Stimulated activated CD4-positive, alpha-beta T cell treated with anti-CD3 and anti-CD28 coated beads, TNF-alpha, amount 100 ng/mL, for 1 hour (primary cell): ENCODE data around the gene FITM1.
A peak's percentile ranks its signal among the peaks of the same experiment; 100 is the strongest.

Experiments used
- DNase-seq, 3 donors: peaks; one replicate each; pipeline ENCODE4 v3.0.0-alpha.2; 2020; ENCODE audit warnings: low read depth in 3 of 3, low spot score in 1 of 3

FITM1 gene

GRCh38 chr14:24119691-24120090, 10.8 kb upstream of the FITM1 start:
- no peak for DNase-seq

DNA sequence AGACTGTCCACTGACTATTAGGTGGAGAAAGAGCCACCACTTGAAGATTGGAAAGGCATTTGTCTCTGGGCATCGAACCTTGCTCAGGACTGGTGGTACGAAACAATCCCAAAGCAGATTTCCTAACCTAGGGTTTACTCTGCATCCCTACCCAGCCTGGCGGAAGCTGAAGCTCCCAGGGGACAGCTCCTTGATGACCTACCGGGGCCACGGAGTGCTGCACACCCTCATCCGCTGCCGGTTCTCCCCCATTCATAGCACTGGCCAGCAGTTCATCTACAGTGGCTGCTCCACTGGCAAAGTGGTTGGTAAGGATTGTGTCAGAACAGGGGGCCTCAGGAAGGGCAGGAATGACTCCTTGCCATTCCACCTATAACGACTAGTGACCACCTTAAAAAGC, 9.2 kb upstream of the FITM1 start:
- no peak for DNase-seq

DNA sequence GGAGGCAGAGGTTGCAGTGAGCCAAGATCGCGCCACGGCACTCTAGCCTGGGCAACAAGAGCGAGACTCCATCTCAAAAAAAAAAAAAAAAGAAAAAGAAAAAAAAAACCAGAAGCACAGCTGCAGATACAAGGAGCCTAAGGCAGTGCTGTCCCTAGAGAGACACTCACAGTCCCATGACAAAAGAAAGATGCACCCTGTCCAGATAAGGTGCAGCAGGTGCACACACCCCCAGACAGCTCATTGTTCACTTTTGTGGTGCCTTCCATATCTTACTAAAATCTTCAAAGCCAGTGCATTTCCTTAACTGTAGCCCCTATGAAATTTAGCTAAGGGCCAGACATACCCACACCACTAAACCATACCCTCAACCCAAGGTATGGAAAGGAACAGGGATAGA, 8.0 kb upstream of the FITM1 start:
- DNase-seq, result no peak

- DNase-seq, result no peak
Measured at GRCh38 chr14:24122898-24123297, 7.6 kb upstream of the FITM1 start.

GRCh38 chr14:24123424-24124417, 6.7 kb upstream of the FITM1 start:
- DNase-seq, result no peak

DNA sequence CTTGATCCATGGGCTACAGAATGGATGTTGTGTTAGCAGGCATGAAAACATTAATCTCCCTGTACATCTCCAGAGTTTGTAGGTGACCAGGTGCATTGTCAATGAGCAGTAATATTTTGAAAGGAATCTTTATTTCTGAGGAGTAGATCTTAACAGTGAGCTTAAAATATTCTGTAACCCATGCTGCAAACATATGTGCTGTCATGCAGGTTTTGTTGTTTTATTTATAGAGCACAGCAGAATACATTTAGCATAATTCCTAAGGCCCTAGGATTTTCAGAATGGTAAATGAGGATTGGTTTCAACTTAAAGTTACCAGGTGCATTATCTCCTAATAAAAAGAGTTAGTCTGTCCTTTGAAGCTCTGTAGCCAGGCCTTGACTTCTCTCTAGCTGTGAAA, 3.5 kb upstream of the FITM1 start:
- DNase-seq, result no peak

GRCh38 chr14:24127673-24128072, 2.8 kb upstream of the FITM1 start:
- no peak for DNase-seq

DNA sequence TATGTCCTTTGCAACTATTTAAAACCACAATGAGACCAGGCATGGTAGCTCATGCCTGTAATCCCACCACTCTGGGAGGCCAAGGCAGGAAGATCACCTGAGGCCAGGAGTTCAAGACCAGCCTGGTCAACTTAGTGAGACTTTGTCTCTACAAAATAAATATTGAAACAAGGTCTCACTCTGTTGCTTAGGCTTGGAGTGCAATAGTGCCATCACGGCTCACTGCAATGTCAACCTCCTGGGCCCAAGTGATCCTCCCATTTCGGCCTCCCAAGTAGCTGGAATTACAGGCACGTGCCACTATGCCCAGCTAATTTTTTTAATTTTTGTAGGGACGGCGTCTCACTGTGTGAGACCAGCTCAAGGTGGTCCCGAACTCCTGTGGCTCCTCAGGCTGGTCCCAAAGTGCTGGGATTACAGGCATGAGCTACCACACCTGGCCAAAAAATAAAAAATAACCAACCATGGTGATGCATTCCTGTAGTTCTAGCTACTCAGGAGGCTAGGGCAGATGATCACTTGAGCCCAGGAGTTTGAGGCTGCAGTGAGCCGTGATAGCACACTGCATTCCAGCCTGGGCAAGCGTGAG, 955 bp upstream of the FITM1 start:
- DNase-seq, result no peak

DNA sequence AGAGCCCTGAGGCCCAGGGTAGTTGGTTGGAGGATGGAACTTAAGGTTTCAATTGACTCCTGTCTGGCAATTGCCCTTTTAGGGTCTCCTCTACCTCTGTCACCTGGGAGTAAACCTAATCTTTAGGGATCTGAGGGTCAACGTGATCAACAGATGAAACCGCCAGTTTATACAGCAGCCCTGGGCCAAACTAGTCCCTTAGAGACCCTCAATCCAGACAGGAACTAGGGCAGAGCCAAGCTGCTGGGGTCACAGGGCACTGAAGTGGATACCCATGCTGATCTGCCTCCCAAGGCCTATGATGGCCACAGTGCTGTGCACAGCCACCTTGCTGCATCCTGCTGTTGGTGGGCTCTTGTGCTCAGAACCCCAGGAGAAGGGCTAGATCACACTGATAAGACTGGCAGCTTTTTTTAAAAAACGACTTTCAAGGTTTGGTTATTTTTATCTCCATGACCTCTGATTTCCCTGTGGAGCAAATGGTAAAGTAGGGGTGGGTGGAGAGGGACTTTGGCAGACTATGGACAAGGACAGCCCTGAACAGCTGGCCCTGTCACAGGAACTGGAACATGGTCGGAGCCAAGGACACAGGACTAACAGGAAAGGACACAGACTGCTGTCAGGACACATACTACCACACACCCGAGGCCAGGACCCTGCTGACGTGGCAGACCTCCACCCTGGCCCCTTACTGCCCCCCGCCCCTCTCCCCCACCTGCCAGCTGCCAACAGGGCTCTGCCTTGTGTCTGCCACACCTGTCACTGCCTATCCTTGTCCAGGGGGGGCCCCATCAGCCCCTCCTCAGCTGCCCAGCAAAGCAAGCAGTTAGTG, 474 bp downstream of the FITM1 start:
- no peak for DNase-seq

DNA sequence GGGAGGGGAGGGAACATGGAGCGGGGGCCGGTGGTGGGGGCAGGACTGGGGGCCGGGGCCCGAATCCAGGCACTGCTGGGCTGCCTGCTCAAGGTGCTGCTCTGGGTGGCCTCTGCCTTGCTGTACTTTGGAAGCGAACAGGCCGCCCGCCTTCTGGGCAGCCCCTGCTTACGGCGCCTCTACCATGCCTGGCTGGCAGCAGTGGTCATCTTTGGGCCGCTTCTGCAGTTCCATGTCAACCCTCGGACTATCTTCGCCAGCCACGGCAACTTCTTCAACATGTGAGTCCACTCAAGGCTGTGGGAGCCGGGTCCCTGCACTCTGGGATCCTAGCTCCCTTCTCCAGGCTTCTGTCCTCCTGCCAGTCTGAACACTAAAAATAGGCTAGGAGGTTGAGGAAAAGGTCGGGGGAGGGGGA, 1.1 kb downstream of the FITM1 start:
- DNase-seq, result no peak

DNA sequence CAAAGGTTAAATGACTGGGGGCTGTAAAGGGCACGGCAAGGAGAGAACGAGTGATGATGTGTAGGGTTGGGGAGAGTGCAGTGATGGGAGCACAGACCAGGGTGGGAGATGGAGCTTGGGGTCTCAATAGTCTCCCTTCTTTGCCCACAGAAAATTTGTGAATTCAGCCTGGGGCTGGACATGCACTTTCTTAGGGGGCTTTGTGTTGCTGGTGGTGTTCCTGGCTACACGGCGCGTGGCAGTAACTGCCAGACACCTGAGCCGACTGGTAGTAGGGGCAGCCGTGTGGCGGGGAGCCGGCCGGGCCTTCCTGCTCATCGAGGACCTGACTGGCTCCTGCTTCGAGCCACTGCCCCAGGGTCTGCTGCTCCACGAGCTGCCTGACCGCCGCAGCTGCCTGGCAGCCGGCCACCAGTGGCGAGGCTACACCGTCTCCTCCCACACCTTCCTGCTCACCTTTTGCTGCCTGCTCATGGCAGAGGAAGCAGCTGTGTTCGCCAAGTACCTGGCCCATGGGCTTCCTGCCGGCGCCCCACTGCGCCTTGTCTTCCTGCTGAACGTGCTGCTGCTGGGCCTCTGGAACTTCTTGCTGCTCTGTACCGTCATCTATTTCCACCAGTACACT, 1.7 kb downstream of the FITM1 start:
- peak in 1 of 3 donors; percentile 24 for DNase-seq

DNA sequence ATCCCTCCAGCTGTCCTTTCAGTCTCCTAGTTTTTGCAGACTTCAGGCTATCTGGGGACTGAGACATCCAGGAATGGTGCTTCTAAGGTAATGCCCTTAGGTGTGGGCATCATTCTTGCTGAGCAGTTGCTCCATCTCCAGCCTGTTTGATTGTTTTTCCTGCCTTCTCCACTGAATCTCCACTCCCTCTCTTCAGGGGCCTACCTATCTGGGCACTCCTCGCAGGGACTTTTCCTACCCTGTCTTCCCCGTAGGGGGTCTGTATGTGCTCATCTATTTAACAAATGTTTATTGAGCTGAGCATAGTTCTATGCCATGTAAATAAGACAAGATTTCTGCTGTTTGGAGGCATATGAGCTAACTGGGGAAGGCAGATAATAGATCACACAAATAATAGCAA, 2.5 kb downstream of the FITM1 start:
- DNase-seq, result no peak

DNA sequence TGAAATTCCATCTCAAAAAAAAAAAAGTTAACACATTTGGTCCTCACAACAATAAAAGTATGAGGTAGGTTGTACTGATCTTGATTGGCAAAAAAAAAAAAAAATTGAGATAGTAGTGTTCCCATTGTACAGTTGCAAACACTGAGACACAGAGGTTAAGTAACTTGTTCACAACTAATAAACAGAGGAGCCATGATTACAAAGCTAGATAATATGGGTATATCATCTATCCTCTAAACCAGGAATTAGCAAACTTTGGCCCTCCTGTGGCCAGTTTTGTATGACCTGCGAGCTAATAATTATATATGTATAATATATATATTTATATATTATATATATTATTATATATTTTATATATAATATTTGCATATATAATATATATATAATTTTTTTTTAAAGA, 3.3 kb downstream of the FITM1 start:
- no peak for DNase-seq

GRCh38 chr14:24135584-24135833, 5.0 kb downstream of the FITM1 start:
- no peak for DNase-seq

DNA sequence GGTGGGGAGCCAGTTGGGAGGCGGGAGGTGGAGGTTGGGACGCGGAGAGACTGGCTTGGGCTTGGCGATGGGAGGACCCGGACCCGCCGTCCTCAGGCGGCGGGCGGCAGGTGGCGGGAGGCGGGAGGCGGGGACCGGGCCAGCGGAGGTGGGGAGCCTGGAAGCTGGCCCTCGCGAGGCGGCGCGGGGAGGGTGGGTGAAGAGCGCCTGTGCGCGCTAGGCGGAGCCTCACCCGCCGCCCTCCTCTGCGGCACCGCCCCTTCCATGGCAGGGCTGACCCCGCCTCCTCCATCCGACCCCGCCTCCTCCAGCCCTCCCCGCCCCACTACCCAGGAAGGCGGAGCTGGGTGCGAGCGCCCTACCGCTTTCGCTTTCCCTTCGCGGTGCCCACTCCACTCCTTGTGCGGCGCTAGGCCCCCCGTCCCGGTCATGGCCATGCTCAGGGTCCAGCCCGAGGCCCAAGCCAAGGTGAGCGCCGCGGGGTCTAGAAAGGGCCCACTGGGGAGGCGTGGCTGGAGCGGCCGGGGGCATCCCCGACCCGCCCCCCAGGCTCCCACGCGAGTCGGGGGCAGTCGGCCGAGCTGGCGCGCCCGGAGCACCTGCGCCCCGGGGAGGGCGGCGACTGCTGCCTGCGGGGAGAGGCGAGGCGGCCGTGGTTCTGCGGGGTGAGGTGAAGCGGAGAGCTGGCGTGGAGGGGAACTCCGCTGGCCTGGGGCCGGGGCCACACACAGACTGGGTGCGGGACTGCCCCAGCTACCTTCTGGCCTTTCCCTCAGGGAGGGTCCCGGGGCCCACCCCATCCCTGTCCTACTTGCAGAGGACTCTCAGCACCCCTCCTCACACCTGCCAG, 5.6 kb downstream of the FITM1 start, which contains the start of gene PSME1:
PSME1 (plus strand) TSS at position 361 of the 850 bp plus-strand sequence; CDS start at position 430, 69 bp downstream.
- DNase-seq, result peak; percentile 86 to 96 (median 93)

- no peak for DNase-seq
Measured at GRCh38 chr14:24136684-24137528, 6.4 kb downstream of the FITM1 start.

DNA sequence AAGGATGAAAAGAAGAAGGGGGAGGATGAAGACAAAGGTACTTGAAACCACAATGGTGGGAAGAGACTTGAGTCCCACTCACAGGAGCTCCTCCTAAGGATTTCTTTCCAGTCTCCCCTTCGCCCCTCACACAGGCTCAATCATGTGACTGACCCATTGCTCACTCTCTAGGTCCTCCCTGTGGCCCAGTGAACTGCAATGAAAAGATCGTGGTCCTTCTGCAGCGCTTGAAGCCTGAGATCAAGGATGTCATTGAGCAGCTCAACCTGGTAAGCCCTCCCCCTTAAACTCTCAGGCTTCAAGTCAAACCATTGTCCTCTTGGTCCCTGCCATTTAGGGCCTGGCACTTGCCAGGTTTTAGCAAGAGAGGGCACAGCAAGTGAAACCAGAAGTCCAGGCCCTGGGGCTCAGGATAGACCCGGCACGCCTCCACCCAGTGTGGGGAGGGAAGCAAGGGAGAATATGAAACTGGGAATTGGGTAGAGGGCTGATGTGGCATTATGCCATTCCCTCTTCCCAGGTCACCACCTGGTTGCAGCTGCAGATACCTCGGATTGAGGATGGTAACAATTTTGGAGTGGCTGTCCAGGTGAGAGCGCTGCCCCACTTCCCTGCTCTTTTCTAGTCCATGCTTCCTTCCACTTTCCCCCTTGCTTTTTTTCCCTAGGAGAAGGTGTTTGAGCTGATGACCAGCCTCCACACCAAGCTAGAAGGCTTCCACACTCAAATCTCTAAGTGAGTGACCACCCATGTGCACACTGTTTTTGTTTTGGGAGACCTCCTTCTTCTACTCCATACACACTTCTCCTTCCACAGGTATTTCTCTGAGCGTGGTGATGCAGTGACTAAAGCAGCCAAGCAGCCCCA, 7.3 kb downstream of the FITM1 start:
- no peak for DNase-seq

GRCh38 chr14:24138396-24139271, 8.2 kb downstream of the FITM1 start:
- no peak for DNase-seq
